ENCODE data around the gene DGKA. TPM values are rescaled to one million over a fixed set of nuclear protein-coding genes. Genes with fewer than 3 reads are reported as not detected.

Gene DGKA
- polyA plus RNA-seq, 1 of the 3 experiments (the other 2 are of a cell fraction) = 75.9 TPM

- POLR2A ChIA-PET = interaction anchor here (0.8 to 1.6 kb wide), 2 partner anchors 8 to 135 kb away, joined by 3 to 8 read pairs; partner anchors contain the start of gene RAB5B
- no peaks in the 10 kb centered on the region for H4K20me1 ChIP-seq (ENCODE audit: insufficient read depth)
Observed at GRCh38 chr12:55982319-55982936, 51.5 kb downstream of the DGKA start.

DNA sequence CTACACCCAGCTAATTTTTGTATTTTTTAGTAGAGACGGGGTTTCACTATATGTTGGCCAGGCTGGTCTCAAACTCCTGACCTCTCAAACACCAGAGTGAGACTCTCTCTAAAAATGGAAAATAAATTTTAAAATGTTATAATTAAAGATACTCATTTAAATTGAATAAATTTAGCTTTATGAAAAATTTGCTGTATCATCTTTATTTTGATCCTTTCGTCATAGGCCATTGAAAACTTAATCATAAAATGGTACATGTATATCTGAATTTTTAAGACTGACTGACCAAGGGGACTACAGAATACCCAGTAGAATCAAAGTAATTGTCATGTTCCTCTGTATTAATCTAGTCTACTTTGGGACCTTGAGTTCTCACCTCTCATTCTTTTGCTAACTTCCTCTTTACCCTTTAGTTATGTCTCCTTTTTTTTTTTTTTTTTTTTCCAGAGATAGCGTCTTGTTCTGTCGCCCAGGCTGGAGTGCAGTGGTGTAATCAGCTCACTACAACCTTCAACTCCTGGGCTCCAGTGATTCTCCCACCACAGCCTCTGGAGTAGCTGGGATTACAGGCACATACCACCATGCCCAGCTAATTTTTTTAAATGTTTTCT, 52.4 kb downstream of the DGKA start:
- Histone ChIP-seq H2AFZ (ENCODE audit: low read depth) (no peak overlapping the region), H3K27ac (ENCODE audit: low read depth in 2 of 2, low read length in 1 of 2) (no peak overlapping the region), H3K9ac (no peak overlapping the region), H3K79me2 (ENCODE audit: insufficient read depth) (peaks cover 36% of the 10 kb centered on the region; the same call in 1 of the 2 replicates), H3K4me3 (ENCODE audit: low read depth in 2 of 2, low read length in 1 of 2) (no peak overlapping the region), H3K9me3 (no peaks in the 10 kb centered on the region), H3K4me2 (no peak overlapping the region), H3F3A (replicated peaks; ENCODE audit: insufficient read depth) (peaks cover 6% of the 10 kb centered on the region), H3K4me1 (ENCODE audit: control insufficient read depth in 1 of 2, insufficient read depth in 2 of 2, low read depth in 1 of 2, low read length in 1 of 2) (no peaks in the 10 kb centered on the region), H3K9me2 (no peaks in the 10 kb centered on the region), H4K20me1 (ENCODE audit: insufficient read depth) (no peaks in the 10 kb centered on the region), H3K36me3 (replicated peaks in 1 of 2; ENCODE audit: control insufficient read depth in 1 of 2, insufficient read depth in 2 of 2, low read length in 1 of 2) (peaks cover 19 to 54% of the 10 kb centered on the region in 2 experiments), H3K27me3 (ENCODE audit: insufficient read depth) (no peaks in the 10 kb centered on the region)
- ChIA-PET POLR2A (interaction anchor here (1.6 to 2.0 kb wide), 2 partner anchors 9 kb away, joined by 8 to 10 read pairs; partner anchors contain the start of gene RAB5B), CTCF (interaction anchor here (0.6 to 7.0 kb wide), 4 partner anchors 12 to 231 kb away, joined by 3 to 50 read pairs (median 4); no protein-coding TSS in a partner anchor)
- no peak for TF ChIP-seq RFX5 (IDR thresholded peaks at IDR 0.05; ENCODE audit: low read length)
- TF ChIP-seq, protein P1, sequence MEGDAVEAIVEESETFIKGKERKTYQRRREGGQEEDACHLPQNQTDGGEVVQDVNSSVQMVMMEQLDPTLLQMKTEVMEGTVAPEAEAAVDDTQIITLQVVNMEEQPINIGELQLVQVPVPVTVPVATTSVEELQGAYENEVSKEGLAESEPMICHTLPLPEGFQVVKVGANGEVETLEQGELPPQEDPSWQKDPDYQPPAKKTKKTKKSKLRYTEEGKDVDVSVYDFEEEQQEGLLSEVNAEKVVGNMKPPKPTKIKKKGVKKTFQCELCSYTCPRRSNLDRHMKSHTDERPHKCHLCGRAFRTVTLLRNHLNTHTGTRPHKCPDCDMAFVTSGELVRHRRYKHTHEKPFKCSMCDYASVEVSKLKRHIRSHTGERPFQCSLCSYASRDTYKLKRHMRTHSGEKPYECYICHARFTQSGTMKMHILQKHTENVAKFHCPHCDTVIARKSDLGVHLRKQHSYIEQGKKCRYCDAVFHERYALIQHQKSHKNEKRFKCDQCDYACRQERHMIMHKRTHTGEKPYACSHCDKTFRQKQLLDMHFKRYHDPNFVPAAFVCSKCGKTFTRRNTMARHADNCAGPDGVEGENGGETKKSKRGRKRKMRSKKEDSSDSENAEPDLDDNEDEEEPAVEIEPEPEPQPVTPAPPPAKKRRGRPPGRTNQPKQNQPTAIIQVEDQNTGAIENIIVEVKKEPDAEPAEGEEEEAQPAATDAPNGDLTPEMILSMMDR (IDR thresholded peaks at IDR 0.05) = no peak
- TF ChIP-seq EP300 (IDR thresholded peaks at IDR 0.05; ENCODE audit: borderline replicate concordance in 1 of 2, low read depth in 1 of 2, low read length in 1 of 2) = no peak
- TF ChIP-seq SIN3A (IDR thresholded peaks at IDR 0.05; ENCODE audit: borderline replicate concordance, low read depth, low read length) = no peak
- TF ChIP-seq, protein P2, sequence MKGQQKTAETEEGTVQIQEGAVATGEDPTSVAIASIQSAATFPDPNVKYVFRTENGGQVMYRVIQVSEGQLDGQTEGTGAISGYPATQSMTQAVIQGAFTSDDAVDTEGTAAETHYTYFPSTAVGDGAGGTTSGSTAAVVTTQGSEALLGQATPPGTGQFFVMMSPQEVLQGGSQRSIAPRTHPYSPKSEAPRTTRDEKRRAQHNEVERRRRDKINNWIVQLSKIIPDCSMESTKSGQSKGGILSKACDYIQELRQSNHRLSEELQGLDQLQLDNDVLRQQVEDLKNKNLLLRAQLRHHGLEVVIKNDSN (IDR thresholded peaks at IDR 0.05; ENCODE audit: borderline replicate concordance, low read depth) = no peak
- no peak for TF ChIP-seq IRF3 (IDR thresholded peaks at IDR 0.05; ENCODE audit: low read depth, low read length)
- WGBS (ENCODE audit: low lambda C conversion rate) = 98% methylated on average over 4 of the region's 4 CpGs
- DNase-seq = no peak

More at GRCh38 chr12:55982319-55982936, 51.5 kb downstream of the DGKA start:
- no peak overlapping the region for H3K27ac ChIP-seq (ENCODE audit: low read depth in 2 of 2, low read length in 1 of 2)
- H3F3A ChIP-seq (replicated peaks; ENCODE audit: insufficient read depth) = peaks cover 6% of the 10 kb centered on the region
- 92% methylated on average over 2 of the region's 3 CpGs for WGBS (ENCODE audit: low lambda C conversion rate)
- H3K9me2 ChIP-seq = no peaks in the 10 kb centered on the region
- H3K9ac ChIP-seq = no peak overlapping the region
- H3K4me2 ChIP-seq = no peak overlapping the region
- H3K79me2 ChIP-seq (ENCODE audit: insufficient read depth) = peaks cover 45% of the 10 kb centered on the region; the same call in 1 of the 2 replicates
- no peaks in the 10 kb centered on the region for H3K4me1 ChIP-seq (ENCODE audit: control insufficient read depth in 1 of 2, insufficient read depth in 2 of 2, low read depth in 1 of 2, low read length in 1 of 2)
- CTCF ChIA-PET = interaction anchor here (0.8 to 7.0 kb wide), 7 partner anchors 13 to 244 kb away, joined by 3 to 50 read pairs (median 3); no protein-coding TSS in a partner anchor
- DNase-seq = no peak
- no peak overlapping the region for H2AFZ ChIP-seq (ENCODE audit: low read depth)
- H3K36me3 ChIP-seq (replicated peaks in 1 of 2; ENCODE audit: control insufficient read depth in 1 of 2, insufficient read depth in 2 of 2, low read length in 1 of 2) = peaks cover 19 to 46% of the 10 kb centered on the region in 2 experiments
- H3K4me3 ChIP-seq (ENCODE audit: low read depth in 2 of 2, low read length in 1 of 2) = no peak overlapping the region
- no peaks in the 10 kb centered on the region for H3K9me3 ChIP-seq
- no peak for TF ChIP-seq FOSL2 (IDR thresholded peaks at IDR 0.05; ENCODE audit: borderline replicate concordance, low read depth)
- no peak for TF ChIP-seq GATA2 (CRISPR knock-in tag; IDR thresholded peaks at IDR 0.05)
- TF ChIP-seq, protein P3, sequence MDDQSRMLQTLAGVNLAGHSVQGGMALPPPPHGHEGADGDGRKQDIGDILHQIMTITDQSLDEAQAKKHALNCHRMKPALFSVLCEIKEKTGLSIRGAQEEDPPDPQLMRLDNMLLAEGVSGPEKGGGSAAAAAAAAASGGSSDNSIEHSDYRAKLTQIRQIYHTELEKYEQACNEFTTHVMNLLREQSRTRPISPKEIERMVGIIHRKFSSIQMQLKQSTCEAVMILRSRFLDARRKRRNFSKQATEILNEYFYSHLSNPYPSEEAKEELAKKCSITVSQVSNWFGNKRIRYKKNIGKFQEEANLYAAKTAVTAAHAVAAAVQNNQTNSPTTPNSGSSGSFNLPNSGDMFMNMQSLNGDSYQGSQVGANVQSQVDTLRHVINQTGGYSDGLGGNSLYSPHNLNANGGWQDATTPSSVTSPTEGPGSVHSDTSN (IDR thresholded peaks at IDR 0.05) = no peak
- no peaks in the 10 kb centered on the region for H3K27me3 ChIP-seq (ENCODE audit: insufficient read depth)
